GM04503 (cell line): Measurements from ENCODE around the gene GUCY2D.

Experiments
- DNase-seq: peaks from one replicate; pipeline ENCODE4 v3.0.0-alpha.2; 2012; ENCODE audit warnings: low read depth

Gene GUCY2D

GRCh38 chr17:8067806-8068205 lies 65.4 kb downstream of the GUCY2D start:
- DNase-seq = no peak

GRCh38 chr17:8068736-8069586 lies 66.5 kb downstream of the GUCY2D start:
- no peak for DNase-seq

DNA sequence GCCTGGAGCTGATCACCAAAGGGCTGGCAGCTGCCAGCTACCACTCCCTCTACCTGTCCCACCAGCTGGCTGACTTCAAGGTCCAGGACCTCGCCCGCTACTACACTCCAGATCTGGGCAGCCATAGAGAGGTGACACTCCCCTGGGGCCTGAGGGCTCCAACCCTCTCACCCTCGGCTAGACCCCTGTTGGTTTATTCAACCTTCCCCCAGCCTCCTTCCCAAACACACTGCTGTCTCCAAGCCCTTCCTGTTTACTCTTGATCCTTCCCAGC lies 67.1 kb downstream of the GUCY2D start:
- DNase-seq = no peak
